ENCODE results near the gene DLG2.

- TF ChIP-seq POLR2AphosphoS5 (IDR thresholded peaks at IDR 0.05) (no peak), CTCF (IDR thresholded peaks at IDR 0.05) (no peak)
Observed at GRCh38 chr11:85517272-85517671, 109.9 kb downstream of the DLG2 start.
